Heart right ventricle (tissue), 16 donors: ENCODE measurements around the gene CTXN3. TPM values are rescaled to one million over a fixed set of nuclear protein-coding genes. Genes with fewer than 3 reads are reported as not detected.

ENCODE experiments used
- ATAC-seq, 8 donors: fragments of 200-7000 bp; cut with Tn5 transposase; one replicate each; pipeline ENCODE4 v1.9.1; 2020; ENCODE audit warnings: mild to moderate bottlenecking in 8 of 8, moderate library complexity in 8 of 8, moderate number of reproducible peaks in 1 of 8
- DNase-seq, 2 donors: peaks; one replicate each; pipeline ENCODE4 v3.0.0-alpha.2; 2020
- H3K27ac ChIP-seq, 10 donors: fragments of 200-600 bp; sonication (generic) in 2 of 10; one replicate each; pipeline versions ENCODE4 v1.5.0 to v1.8.0; 2020 to 2022; ENCODE audit warnings: mild to moderate bottlenecking in 3 of 10
- H3K27me3 ChIP-seq, 7 donors: fragments of 200-600 bp; one replicate each; pipeline ENCODE4 v1.8.0; 2021 to 2022; ENCODE audit warnings: mild to moderate bottlenecking in 2 of 7
- H3K36me3 ChIP-seq, 9 donors: fragments of 200-600 bp; sonication (generic) in 1 of 9; one replicate each; pipeline versions ENCODE4 v1.5.0 to v1.8.0; 2020 to 2022; ENCODE audit warnings: mild to moderate bottlenecking in 2 of 9
- H3K4me1 ChIP-seq, 9 donors: fragments of 200-600 bp; sonication (generic) in 1 of 9; one replicate each; pipeline versions ENCODE4 v1.5.0 to v1.8.0; 2020 to 2022; ENCODE audit warnings: mild to moderate bottlenecking in 4 of 9
- H3K4me3 ChIP-seq, 10 donors: fragments of 200-600 bp; sonication (generic) in 2 of 10; one replicate each; pipeline versions ENCODE4 v1.5.0 to v1.8.0; 2020 to 2022; ENCODE audit warnings: mild to moderate bottlenecking in 7 of 10, moderate library complexity in 2 of 10
- H3K9me3 ChIP-seq, 11 donors: fragments of 200-600 bp in 10 of 11; sonication (generic) in 2 of 11; one replicate each; pipeline versions ENCODE4 v1.5.0 to v1.8.0; 2013 to 2022; ENCODE audit warnings: mild to moderate bottlenecking in 2 of 11, control low read depth in 1 of 11, moderate library complexity in 1 of 11
- WGBS, 2 donors: extraction: QIAGEN DNeasy Blood & Tissue Kit; methylation state at CpG; one replicate each; pipeline ENCODE4 v1.1.7; 2013; ENCODE audit warnings: inconsistent platforms in 1 of 2; 5-methylcytosine and 5-hydroxymethylcytosine counted together
- intact Hi-C, 10 donors: fragments of 100-400 bp; cut with DNase I; formaldehyde crosslinking; loops; one replicate each; pipeline versions ENCODE4 v1.11.1 to v1.14.2; 2022
- polyA plus RNA-seq, 2 donors: library from polyadenylated mRNA; stranded (reverse); fragments of 200-250 nt; gene quantifications; one replicate each; pipeline ENCODE4 v1.2.3, GENCODE V29; 2013
- total RNA-seq, 10 donors: library from RNA; stranded (reverse); fragmentation: NEBNext Ultra II Directional in 3 of 10; extraction: Animal tissue kit (Norgen Biotek cat#: 25700) in 3 of 10; gene quantifications; one replicate each; pipeline versions ENCODE4 v1.2.1 to v1.2.4, GENCODE V29; 2021 to 2023
- TF ChIP-seq, protein P1 (sequence below), 9 donors: fragments of 200-600 bp; sonication (generic) in 2 of 9; IDR thresholded peaks; one replicate each; pipeline versions ENCODE4 v1.5.0 to v1.8.0; 2021 to 2022; ENCODE audit warnings: antibody characterized with exemption in 9 of 9, mild to moderate bottlenecking in 5 of 9, moderate library complexity in 1 of 9
- donor health status: Arrhythmogenic right ventricular cardiomyopathy.
- donor health status: ischemic (EF 13 %, LVEDD 7.1; RV severe dilation, severe dysfunction).
- donor health status: healthy with polysubstance abuse.
- donor health status: DM: no; HTN: yes; CAD: no.
- donor health status: DM: no; HTN: no; CAD: no.
- donor health status: ischemic (EF 25% LVEDD 6.9; RV normal size, moderate dysfunction).
- donor health status: ischemic (EF 25% LVEDD 5.7; RV mildly dilated, moderate dysfunction).
- donor health status: healthy.
- donor health status: DM: yes; HTN: yes; CAD: no.
- donor health status: Ischemic cardiomyopathy.
- donor health status: ischemic (EF 35%, LVEDD 5.7; RV mildly dilated, moderate dysfunction).
- donor health status: nonischemic (EF 11% LVEDD 7.7; RV severe dilation, severe dysfunction).
- donor health status: DM: yes; HTN: yes; CAD: no.
- donor health status: PGD.
- donor health status: ischemic (EF 29% LVEDD 5.4; RV normal size, mild dysfunction).
- donor health status: nonischemic (EF 23%, LVEDD 6.1; RV moderate dilation, normal function).

CTXN3 gene
- total and polyA plus RNA-seq, 12 donors, result not detected

DNA sequence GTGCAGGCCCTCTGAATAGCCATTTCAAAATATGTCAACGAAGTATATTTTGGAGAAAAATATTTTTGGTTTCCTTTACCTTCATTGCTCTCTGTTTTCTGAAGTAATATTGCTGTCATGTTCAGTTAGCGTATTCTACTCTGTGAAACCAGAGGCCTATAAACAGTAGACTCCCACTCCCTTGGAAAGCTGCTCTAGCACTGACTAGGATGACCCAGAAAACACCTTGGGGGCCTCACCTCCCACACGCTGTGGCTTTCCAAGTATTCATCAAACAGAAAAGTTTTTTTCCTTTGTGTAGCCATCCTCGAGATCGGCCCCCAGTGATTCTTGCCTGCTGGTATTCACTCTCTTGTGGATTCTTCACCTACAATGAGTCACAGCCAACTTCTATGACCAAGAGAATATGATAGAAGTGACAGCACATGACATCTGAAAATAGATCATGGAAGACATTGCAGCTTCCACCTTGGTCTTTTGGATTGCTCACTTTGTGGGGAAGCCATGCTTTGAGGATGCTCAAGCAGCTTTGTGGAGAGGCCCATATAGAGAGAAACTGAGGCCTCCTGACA lies 28.9 kb upstream of the CTXN3 start:
- TF ChIP-seq, protein P1, sequence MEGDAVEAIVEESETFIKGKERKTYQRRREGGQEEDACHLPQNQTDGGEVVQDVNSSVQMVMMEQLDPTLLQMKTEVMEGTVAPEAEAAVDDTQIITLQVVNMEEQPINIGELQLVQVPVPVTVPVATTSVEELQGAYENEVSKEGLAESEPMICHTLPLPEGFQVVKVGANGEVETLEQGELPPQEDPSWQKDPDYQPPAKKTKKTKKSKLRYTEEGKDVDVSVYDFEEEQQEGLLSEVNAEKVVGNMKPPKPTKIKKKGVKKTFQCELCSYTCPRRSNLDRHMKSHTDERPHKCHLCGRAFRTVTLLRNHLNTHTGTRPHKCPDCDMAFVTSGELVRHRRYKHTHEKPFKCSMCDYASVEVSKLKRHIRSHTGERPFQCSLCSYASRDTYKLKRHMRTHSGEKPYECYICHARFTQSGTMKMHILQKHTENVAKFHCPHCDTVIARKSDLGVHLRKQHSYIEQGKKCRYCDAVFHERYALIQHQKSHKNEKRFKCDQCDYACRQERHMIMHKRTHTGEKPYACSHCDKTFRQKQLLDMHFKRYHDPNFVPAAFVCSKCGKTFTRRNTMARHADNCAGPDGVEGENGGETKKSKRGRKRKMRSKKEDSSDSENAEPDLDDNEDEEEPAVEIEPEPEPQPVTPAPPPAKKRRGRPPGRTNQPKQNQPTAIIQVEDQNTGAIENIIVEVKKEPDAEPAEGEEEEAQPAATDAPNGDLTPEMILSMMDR (IDR thresholded peaks at IDR 0.05), result no peak
- Histone ChIP-seq H3K27ac (no peak overlapping the region), H3K9me3 (peaks cover 0 to 7% (median 0%) of the 10 kb centered on the region in 11 donors), H3K27me3 (no peaks in the 10 kb centered on the region), H3K4me3 (no peak overlapping the region), H3K4me1 (no peaks in the 10 kb centered on the region), H3K36me3 (no peaks in the 10 kb centered on the region)
- intact Hi-C loops, result no loop called here
- ATAC-seq (no peak), DNase-seq (no peak)
- WGBS, 2 donors, result 85 to 88% methylated on average over 5 of the region's 5 CpGs

DNA sequence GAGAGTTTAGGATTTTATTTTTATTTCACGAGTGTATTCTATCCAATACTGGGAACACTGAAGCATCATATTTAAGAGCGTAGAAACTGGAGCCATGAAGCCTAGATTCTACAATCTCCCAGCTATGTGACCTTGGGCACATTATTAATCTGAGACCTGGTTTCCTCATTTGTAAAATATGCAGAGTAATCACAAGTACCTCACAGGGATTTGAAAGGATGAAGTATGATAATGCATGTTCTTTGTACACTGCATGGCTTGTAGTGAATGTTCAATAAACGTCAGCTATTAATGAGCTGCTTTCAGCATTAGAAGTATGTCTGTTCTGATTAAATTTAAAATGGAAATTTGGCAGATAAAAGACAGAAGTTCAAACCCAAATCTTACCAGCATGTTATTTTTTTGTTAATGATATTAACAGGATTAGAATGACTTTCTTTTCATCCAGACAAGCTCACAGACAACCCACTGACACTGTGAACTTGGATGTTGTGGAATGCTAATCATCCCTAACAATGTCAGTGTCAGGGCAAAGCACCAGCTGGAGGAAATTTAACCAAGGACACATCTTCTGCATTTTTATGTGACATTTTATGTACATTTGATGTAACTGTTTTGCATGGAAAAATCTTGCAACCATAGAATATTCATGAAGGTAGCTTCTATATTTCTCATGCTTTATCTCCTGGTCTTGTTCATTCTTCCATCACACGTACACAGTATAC lies 27.1 kb upstream of the CTXN3 start:
- ATAC-seq, result no peak
- Histone ChIP-seq H3K27me3 (no peaks in the 10 kb centered on the region), H3K27ac (no peak overlapping the region), H3K4me3 (no peak overlapping the region), H3K9me3 (peaks cover 0 to 7% (median 0%) of the 10 kb centered on the region in 11 donors), H3K4me1 (no peaks in the 10 kb centered on the region), H3K36me3 (no peaks in the 10 kb centered on the region)
- TF ChIP-seq, protein P1 (IDR thresholded peaks at IDR 0.05), result no peak
- intact Hi-C loops, result no loop called here
- no peak for DNase-seq
- 77 to 85% methylated on average over 4 of the region's 4 CpGs for WGBS, 2 donors

DNA sequence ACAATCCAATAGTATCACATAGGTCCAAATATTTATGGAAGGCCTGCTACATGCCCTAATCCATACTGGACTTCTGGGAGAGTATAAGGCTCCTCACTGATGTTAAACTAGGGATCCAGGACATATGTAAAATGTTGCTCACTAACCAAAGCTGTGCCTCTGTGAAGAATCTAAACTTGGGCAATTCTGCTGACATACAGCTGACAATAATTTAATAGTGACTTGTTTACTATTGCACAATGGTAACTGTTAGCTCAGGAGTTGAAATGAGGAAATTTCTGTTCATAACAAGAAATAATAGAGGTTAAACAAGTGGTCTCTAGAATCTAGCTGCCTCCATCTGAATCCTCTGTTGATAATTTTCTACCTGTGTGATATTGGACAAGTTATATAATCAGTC lies 14.9 kb upstream of the CTXN3 start:
- TF ChIP-seq, protein P1 (IDR thresholded peaks at IDR 0.05), result no peak
- no peak for DNase-seq

DNA sequence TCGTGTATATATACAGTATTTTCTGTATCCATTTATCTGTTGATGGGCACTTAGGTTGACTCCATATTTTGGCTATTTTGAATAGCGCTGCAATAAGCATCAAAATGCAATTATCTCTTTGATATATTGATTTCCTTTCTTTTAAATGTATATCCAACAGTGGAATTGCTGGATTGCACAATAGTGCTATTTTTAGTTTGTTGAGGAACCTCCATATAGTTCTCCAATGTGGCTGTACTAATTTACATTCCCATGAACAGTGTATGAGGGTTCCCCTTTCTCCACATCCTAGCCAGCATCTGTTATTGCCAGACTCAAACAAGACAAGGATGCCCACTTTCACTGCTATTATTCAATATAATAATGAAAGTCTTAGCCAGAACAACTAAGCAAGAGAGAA lies 9.1 kb upstream of the CTXN3 start:
- DNase-seq, result no peak
- H3K27ac ChIP-seq, result no peak overlapping the region
- 71 to 74% methylated on average over 2 of the region's 2 CpGs for WGBS, 2 donors
- ATAC-seq, result no peak
- peaks cover 0 to 8% (median 0%) of the 10 kb centered on the region in 9 donors for H3K4me1 ChIP-seq
- H3K36me3 ChIP-seq, result no peaks in the 10 kb centered on the region
- H3K9me3 ChIP-seq, result no peaks in the 10 kb centered on the region
- no peak overlapping the region for H3K4me3 ChIP-seq
- intact Hi-C loops, result no loop called here
- TF ChIP-seq, protein P1 (IDR thresholded peaks at IDR 0.05), result no peak
- no peaks in the 10 kb centered on the region for H3K27me3 ChIP-seq

More for the DNA sequence above, 14.9 kb upstream of the CTXN3 start:
- ATAC-seq, result no peak
- Histone ChIP-seq H3K4me3 (no peak overlapping the region), H3K27me3 (no peaks in the 10 kb centered on the region), H3K4me1 (no peaks in the 10 kb centered on the region), H3K27ac (no peak overlapping the region), H3K36me3 (no peaks in the 10 kb centered on the region), H3K9me3 (no peaks in the 10 kb centered on the region)
- intact Hi-C loops, result no loop called here
